Osteoblast (primary cell): ENCODE data around the gene ADCY9. TPM values are rescaled to one million over a fixed set of nuclear protein-coding genes. Genes with fewer than 3 reads are reported as not detected.
"Not testable (repeated sequence)": the region's sequence is repeated elsewhere in the genome, so short reads cannot be mapped to it uniquely, and the experiment has no call there.

ENCODE experiments used
- DNase-seq: peaks from one replicate; pipeline ENCODE4 v3.0.0; 2011; ENCODE audit warnings: low spot score, mixed read lengths; ENCODE audit not compliant: insufficient read length; ENCODE audit errors: missing footprints
- H2AFZ ChIP-seq: 2 replicates; pipeline ENCODE4 v1.6.0; 2011; ENCODE audit warnings: mild to moderate bottlenecking, low read length
- H3K27ac ChIP-seq: 2 replicates; pipeline ENCODE4 v1.5.1; 2011; ENCODE audit warnings: mild to moderate bottlenecking, low read depth, low read length, moderate library complexity
- H3K27me3 ChIP-seq: 2 replicates; pipeline ENCODE4 v1.6.0; 2012; ENCODE audit warnings: mild to moderate bottlenecking, control low read depth, inconsistent platforms, low read length, moderate library complexity; ENCODE audit not compliant: insufficient read depth
- H3K36me3 ChIP-seq: 2 replicates; pipeline ENCODE4 v1.5.1; 2011; ENCODE audit warnings: mild to moderate bottlenecking, low read length, control low read depth, moderate library complexity; ENCODE audit not compliant: insufficient read depth
- H3K4me1 ChIP-seq: 2 replicates; pipeline ENCODE4 v1.5.1; 2011; ENCODE audit warnings: mild to moderate bottlenecking, low read length, control low read depth, moderate library complexity; ENCODE audit not compliant: insufficient read depth
- H3K4me2 ChIP-seq: 2 replicates; pipeline ENCODE4 v1.6.0; 2011; ENCODE audit warnings: mild to moderate bottlenecking, low read length; ENCODE audit not compliant: insufficient read depth
- H3K4me3 ChIP-seq: fragments of 200-600 bp; sonication (generic); 3 replicates; pipeline ENCODE4 v1.5.1; 2012; ENCODE audit warnings: mild to moderate bottlenecking, low read length, inconsistent platforms; ENCODE audit not compliant: insufficient read depth
- H3K79me2 ChIP-seq: 2 replicates; pipeline ENCODE4 v1.6.0; 2012; ENCODE audit warnings: mild to moderate bottlenecking, low read length, control low read depth, inconsistent platforms; ENCODE audit not compliant: insufficient read depth
- H3K9me3 ChIP-seq: 2 replicates; pipeline ENCODE4 v1.5.1; 2011; ENCODE audit warnings: low read depth, low read length, control low read depth
- H4K20me1 ChIP-seq: 2 replicates; pipeline ENCODE4 v1.6.0; 2012; ENCODE audit warnings: mild to moderate bottlenecking, low read length, control low read depth; ENCODE audit not compliant: insufficient read depth
- total RNA-seq: library from RNA; depleted of rRNA; stranded (reverse); fragments of >200 nt; gene quantifications from 2 replicates; pipeline ENCODE4 v1.2.3, GENCODE V29; 2012
- TF ChIP-seq, protein P1 (sequence below): IDR thresholded peaks from 2 replicates; pipeline ENCODE4 v1.5.1; 2011; ENCODE audit warnings: mild to moderate bottlenecking, low read depth, low read length, moderate library complexity; ENCODE audit errors: extremely low read depth

Gene ADCY9
- total RNA-seq, 1 donor = 29.3 TPM

DNA sequence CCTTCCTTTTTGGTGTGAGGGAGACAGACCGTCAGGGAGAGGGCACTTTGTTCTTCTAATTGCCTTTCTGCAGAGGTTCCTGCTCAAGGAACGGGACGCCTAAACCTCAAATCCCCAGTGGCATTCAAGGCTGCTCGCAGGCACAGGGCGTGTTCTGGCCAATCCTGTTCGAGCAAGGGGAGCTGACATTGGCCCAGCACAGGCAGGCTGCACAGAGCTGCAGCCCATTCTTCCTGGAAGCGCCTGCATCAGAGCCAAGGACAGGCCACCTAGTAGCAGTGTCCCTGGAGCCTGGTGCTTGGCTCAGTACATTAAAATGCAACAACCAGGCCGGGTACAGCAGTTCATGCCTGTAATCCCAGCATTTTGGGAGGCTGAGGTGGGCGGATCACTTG, 163.5 kb downstream of the ADCY9 start:
- Histone ChIP-seq H3K79me2 (no peaks in the 10 kb centered on the region), H3K9me3 (no peaks in the 10 kb centered on the region), H3K36me3 (no peaks in the 10 kb centered on the region), H2AFZ (peak overlapping the region; percentile 61), H3K27me3 (peaks cover 2% of the 10 kb centered on the region), H3K4me1 (peaks cover 29% of the 10 kb centered on the region), H4K20me1 (no peaks in the 10 kb centered on the region), H3K4me2 (peak overlapping the region; percentile 80), H3K4me3 (peak overlapping the region; percentile 49), H3K27ac (peak overlapping the region; percentile 96)
- TF ChIP-seq, protein P1, sequence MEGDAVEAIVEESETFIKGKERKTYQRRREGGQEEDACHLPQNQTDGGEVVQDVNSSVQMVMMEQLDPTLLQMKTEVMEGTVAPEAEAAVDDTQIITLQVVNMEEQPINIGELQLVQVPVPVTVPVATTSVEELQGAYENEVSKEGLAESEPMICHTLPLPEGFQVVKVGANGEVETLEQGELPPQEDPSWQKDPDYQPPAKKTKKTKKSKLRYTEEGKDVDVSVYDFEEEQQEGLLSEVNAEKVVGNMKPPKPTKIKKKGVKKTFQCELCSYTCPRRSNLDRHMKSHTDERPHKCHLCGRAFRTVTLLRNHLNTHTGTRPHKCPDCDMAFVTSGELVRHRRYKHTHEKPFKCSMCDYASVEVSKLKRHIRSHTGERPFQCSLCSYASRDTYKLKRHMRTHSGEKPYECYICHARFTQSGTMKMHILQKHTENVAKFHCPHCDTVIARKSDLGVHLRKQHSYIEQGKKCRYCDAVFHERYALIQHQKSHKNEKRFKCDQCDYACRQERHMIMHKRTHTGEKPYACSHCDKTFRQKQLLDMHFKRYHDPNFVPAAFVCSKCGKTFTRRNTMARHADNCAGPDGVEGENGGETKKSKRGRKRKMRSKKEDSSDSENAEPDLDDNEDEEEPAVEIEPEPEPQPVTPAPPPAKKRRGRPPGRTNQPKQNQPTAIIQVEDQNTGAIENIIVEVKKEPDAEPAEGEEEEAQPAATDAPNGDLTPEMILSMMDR = no peak
- DNase-seq = peak; percentile 95

DNA sequence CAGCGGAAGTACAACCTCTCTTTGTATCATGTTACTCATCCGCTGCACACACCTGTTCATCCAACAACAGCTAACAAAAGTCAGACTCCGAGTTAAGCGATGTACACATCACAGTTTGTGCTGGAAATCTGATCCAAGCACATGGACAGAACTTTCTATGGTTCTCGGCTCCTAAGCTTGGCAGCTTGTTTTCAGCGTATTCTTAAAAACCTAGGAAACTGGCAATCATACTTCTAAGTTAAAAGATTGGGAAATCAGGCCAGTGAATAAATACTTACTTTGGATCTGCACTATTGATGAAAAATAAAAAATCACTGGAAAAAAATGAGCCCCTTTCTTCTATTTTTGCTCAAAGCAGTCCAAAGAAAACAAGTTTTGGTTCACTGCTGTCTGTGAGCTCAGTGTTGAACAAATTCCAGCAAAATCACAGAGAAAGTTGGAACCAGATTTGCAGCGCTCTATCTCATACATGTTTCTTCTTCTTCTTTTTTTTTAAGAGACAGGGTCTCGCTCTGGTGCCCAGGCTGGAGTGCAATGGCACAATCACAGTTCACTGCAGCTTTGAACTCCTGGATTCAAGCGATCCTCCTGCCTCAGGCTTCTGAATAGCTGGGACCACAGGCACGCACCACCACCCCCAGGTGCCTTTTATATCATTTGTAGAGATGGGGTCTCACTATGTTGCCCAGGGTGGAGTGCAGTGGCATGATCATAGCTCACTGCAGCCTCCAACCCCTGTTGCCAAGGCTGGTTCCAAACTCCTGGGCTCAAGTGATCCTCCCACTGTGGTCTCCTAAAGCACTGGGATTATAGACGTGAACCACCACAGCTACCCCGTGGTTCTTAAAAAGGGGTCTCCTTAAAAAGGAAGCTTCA, 164.1 kb downstream of the ADCY9 start:
- Histone ChIP-seq H3K27me3 (peaks cover 2% of the 10 kb centered on the region), H4K20me1 (no peaks in the 10 kb centered on the region), H3K4me3 (peak overlapping the region; percentile 52), H3K79me2 (no peaks in the 10 kb centered on the region), H3K9me3 (no peaks in the 10 kb centered on the region), H3K4me1 (peaks cover 29% of the 10 kb centered on the region), H2AFZ (peak overlapping the region; percentile 61), H3K4me2 (peak overlapping the region; percentile 80), H3K27ac (peak overlapping the region; percentile 96), H3K36me3 (no peaks in the 10 kb centered on the region)
- TF ChIP-seq, protein P1 = no peak
- peak; percentile 58 for DNase-seq

DNA sequence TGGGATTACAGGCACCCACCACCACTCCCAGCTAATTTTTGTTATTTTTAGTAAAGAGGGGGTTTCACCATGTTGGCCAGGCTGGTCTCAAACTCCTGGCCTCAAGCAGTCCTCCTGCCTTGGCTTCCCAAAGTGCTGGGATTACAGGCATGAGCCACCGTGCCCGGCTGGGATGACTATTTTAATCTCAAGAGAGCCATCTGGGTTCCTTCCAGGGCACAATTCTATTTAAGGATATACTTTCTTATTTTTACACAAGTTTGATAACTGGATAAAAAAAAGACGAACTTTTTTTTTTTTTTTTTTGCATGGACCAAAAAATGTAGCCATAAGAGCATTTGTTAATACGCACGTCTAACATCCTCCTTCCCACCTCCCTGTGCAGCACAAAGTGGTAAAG, 164.9 kb downstream of the ADCY9 start:
- Histone ChIP-seq H3K4me3 (peak overlapping the region; percentile 52), H3K27ac (peak overlapping the region; percentile 96), H3K4me2 (peak overlapping the region; percentile 80), H3K4me1 (peaks cover 32% of the 10 kb centered on the region)
- not testable (repeated sequence) for H3K9me3 ChIP-seq, H4K20me1 ChIP-seq, H2AFZ ChIP-seq, H3K36me3 ChIP-seq, DNase-seq, H3K79me2 ChIP-seq, H3K27me3 ChIP-seq

GRCh38 chr16:3950343-3951193, 165.7 kb downstream of the ADCY9 start:
- no peaks in the 10 kb centered on the region for H4K20me1 ChIP-seq
- peak overlapping the region; percentile 96 for H3K27ac ChIP-seq
- peak overlapping the region; percentile 80 for H3K4me2 ChIP-seq
- peak overlapping the region; percentile 86 for H2AFZ ChIP-seq
- peak overlapping the region; percentile 61 for H3K4me3 ChIP-seq
- DNase-seq = peak; percentile 98
- TF ChIP-seq, protein P1 = no peak
- H3K27me3 ChIP-seq = no peaks in the 10 kb centered on the region
- H3K79me2 ChIP-seq = no peaks in the 10 kb centered on the region
- no peaks in the 10 kb centered on the region for H3K9me3 ChIP-seq
- H3K36me3 ChIP-seq = no peaks in the 10 kb centered on the region
- peaks cover 40% of the 10 kb centered on the region for H3K4me1 ChIP-seq
